Measurements from ENCODE around the gene RPS6KB2. TPM values are rescaled to one million over a fixed set of nuclear protein-coding genes. Genes with fewer than 3 reads are reported as not detected.
"Not testable (repeated sequence)": the region's sequence is repeated elsewhere in the genome, so short reads cannot be mapped to it uniquely, and the experiment has no call there.

RPS6KB2 gene
- total RNA-seq, 2 donors from 2014 or later, result 28.9 TPM

GRCh38 chr11:67395555-67396258, 32.6 kb upstream of the RPS6KB2 start:
- intact Hi-C loops (cut with DNase I), result loop anchor here in 1 of 2 donors (5.0 kb wide), 1 partner anchor 473 kb away; no protein-coding TSS in a partner anchor
- DNase-seq (ENCODE audit: low spot score), result no peak

- intact Hi-C loops (cut with DNase I), result loop anchor here in 1 of 2 donors (5.0 kb wide), 1 partner anchor 474 kb away; no protein-coding TSS in a partner anchor
Measured at GRCh38 chr11:67396259-67396581, 32.1 kb upstream of the RPS6KB2 start.

GRCh38 chr11:67396587-67397389, 31.5 kb upstream of the RPS6KB2 start:
- intact Hi-C loops (cut with DNase I), result loop anchor here in 1 of 2 donors (5.0 kb wide), 1 partner anchor 474 kb away; no protein-coding TSS in a partner anchor
- DNase-seq (ENCODE audit: low spot score), result no peak

More at GRCh38 chr11:67396259-67396581, 32.1 kb upstream of the RPS6KB2 start:
- DNase-seq (ENCODE audit: low spot score), result no peak

- intact Hi-C loops (cut with DNase I), result loop anchor here in 1 of 2 donors (5.0 kb wide), 1 partner anchor 475 kb away; no protein-coding TSS in a partner anchor
- DNase-seq (ENCODE audit: low spot score), result no peak
Measured at GRCh38 chr11:67397536-67397935, 30.8 kb upstream of the RPS6KB2 start.

GRCh38 chr11:67397986-67398660, 30.2 kb upstream of the RPS6KB2 start:
- no peak for DNase-seq (ENCODE audit: low spot score)
- intact Hi-C loops (cut with DNase I), result loop anchor here in 1 of 2 donors (5.0 kb wide), 1 partner anchor 476 kb away; no protein-coding TSS in a partner anchor

- intact Hi-C loops (cut with DNase I), result loop anchor here in 1 of 2 donors (5.0 kb wide), 1 partner anchor 477 kb away; no protein-coding TSS in a partner anchor
- no peak for DNase-seq (ENCODE audit: low spot score)
Measured at GRCh38 chr11:67398661-67399563, 29.4 kb upstream of the RPS6KB2 start.

- DNase-seq (ENCODE audit: low spot score), result no peak
- intact Hi-C loops (cut with DNase I), result loop anchor here in 1 of 2 donors (10.0 kb wide), 1 partner anchor 104 kb away; the partner anchor contains the start of genes CDK2AP2 and PITPNM1
Measured at GRCh38 chr11:67400251-67400941, 27.9 kb upstream of the RPS6KB2 start.

- intact Hi-C loops (cut with DNase I), result loop anchor here in 1 of 2 donors (10.0 kb wide), 1 partner anchor 104 kb away; the partner anchor contains the start of genes CDK2AP2 and PITPNM1
- DNase-seq (ENCODE audit: low spot score), result no peak
Measured at GRCh38 chr11:67400942-67401494, 27.3 kb upstream of the RPS6KB2 start.

GRCh38 chr11:67401495-67402191, 26.7 kb upstream of the RPS6KB2 start, which contains the start of gene PPP1CA:
PPP1CA (minus strand) TSS chr11:67401858; CDS start chr11:67401782, 76 bp downstream.
- peak; percentile 97 for DNase-seq (ENCODE audit: low spot score)
- intact Hi-C loops (cut with DNase I), result loop anchor here in 1 of 2 donors (10.0 kb wide), 1 partner anchor 103 kb away; the partner anchor contains the start of genes CDK2AP2 and PITPNM1

GRCh38 chr11:67402192-67402839, 26.0 kb upstream of the RPS6KB2 start:
- intact Hi-C loops (cut with DNase I), result loop anchor here in 1 of 2 donors (10.0 kb wide), 1 partner anchor 102 kb away; the partner anchor contains the start of genes CDK2AP2 and PITPNM1
- DNase-seq (ENCODE audit: low spot score), result not testable (repeated sequence)

- intact Hi-C loops (cut with DNase I), result loop anchor here in 1 of 2 donors (10.0 kb wide), 1 partner anchor 102 kb away; the partner anchor contains the start of genes CDK2AP2 and PITPNM1
- DNase-seq (ENCODE audit: low spot score), result not testable (repeated sequence)
Measured at GRCh38 chr11:67403085-67403484, 25.2 kb upstream of the RPS6KB2 start.

- intact Hi-C loops (cut with DNase I), result loop anchor here in 1 of 2 donors (10.0 kb wide), 1 partner anchor 100 kb away; the partner anchor contains the start of genes CDK2AP2 and PITPNM1
- no peak for DNase-seq (ENCODE audit: low spot score)
Measured at GRCh38 chr11:67404515-67405195, 23.6 kb upstream of the RPS6KB2 start.

GRCh38 chr11:67405196-67405567, 23.1 kb upstream of the RPS6KB2 start:
- intact Hi-C loops (cut with DNase I), result loop anchor here in 1 of 2 donors (10.0 kb wide), 1 partner anchor 100 kb away; the partner anchor contains the start of genes CDK2AP2 and PITPNM1
- no peak for DNase-seq (ENCODE audit: low spot score)

- no peak for DNase-seq (ENCODE audit: low spot score)
- intact Hi-C loops (cut with DNase I), result loop anchor here in 1 of 2 donors (10.0 kb wide), 1 partner anchor 99 kb away; the partner anchor contains the start of genes CDK2AP2 and PITPNM1
Measured at GRCh38 chr11:67405688-67406339, 22.5 kb upstream of the RPS6KB2 start.
